OCI-LY3 (cell line): ENCODE measurements around the gene GALNT18.

Source experiments
- H2AFZ ChIP-seq: fragments of 200-600, 300-600 bp; shearing (Covaris generic); 2 replicates; pipeline ENCODE4 v1.6.0; 2014; ENCODE audit warnings: antibody characterized with exemption, low read depth, low read length
- H3K27ac ChIP-seq: fragments of 200-600, 300-600 bp; sonication (generic); 2 replicates; pipeline ENCODE4 v1.5.1; 2014; ENCODE audit warnings: mild to moderate bottlenecking, low read length, moderate library complexity, mixed read lengths
- H3K27me3 ChIP-seq: fragments of 200-600, 300-600 bp; sonication (generic); 2 replicates; pipeline ENCODE4 v1.6.1; 2014; ENCODE audit warnings: low read depth, low read length, mixed read lengths
- H3K36me3 ChIP-seq: fragments of 200-600, 300-600 bp; sonication (generic); replicated peaks from 2 replicates; pipeline ENCODE3; 2014; ENCODE audit warnings: low read depth, low read length, mixed read lengths
- H3K4me1 ChIP-seq: fragments of 300-600, 200-600 bp; sonication (generic); 2 replicates; pipeline ENCODE4 v1.6.1; 2014; ENCODE audit warnings: low read length, mixed read lengths
- H3K4me2 ChIP-seq: fragments of 200-600, 300-600 bp; sonication (generic); 2 replicates; pipeline ENCODE4 v1.6.1; 2014; ENCODE audit warnings: low read length, mixed read lengths
- H3K4me3 ChIP-seq: fragments of 300-600, 200-600 bp; sonication (generic); 2 replicates; pipeline ENCODE4 v1.5.1; 2014; ENCODE audit warnings: antibody characterized with exemption, mild to moderate bottlenecking, low read length, moderate library complexity
- H3K79me2 ChIP-seq: fragments of 300-600, 200-600 bp; shearing (Covaris generic); 2 replicates; pipeline ENCODE4 v1.6.1; 2014; ENCODE audit warnings: mild to moderate bottlenecking, low read length, mixed read lengths
- H3K9ac ChIP-seq: fragments of 300-600, 200-600 bp; shearing (Covaris generic); 2 replicates; pipeline ENCODE4 v1.6.0; 2014; ENCODE audit warnings: mild to moderate bottlenecking, low read length, moderate library complexity
- H3K9me3 ChIP-seq: fragments of 200-600, 300-600 bp; shearing (Covaris generic); 2 replicates; pipeline ENCODE4 v1.6.1; 2014; ENCODE audit warnings: low read length, mixed read lengths; ENCODE audit not compliant: insufficient read depth
- H4K20me1 ChIP-seq: fragments of 200-600, 300-600 bp; sonication (generic); 2 replicates; pipeline ENCODE4 v1.6.1; 2016; ENCODE audit warnings: low read length, mixed read lengths; ENCODE audit not compliant: insufficient read depth
- EZH2phosphoT487 ChIP-seq: fragments of 200-600 bp; shearing (Covaris generic); IDR thresholded peaks from 2 replicates; pipeline ENCODE4 v1.6.1; 2018; ENCODE audit warnings: antibody characterized with exemption, mixed run types, low read depth
- TF ChIP-seq, protein P1 (sequence below): fragments of 200-600, 300-600 bp; sonication (generic); IDR thresholded peaks from 2 replicates; pipeline ENCODE4 v1.5.1; 2014; ENCODE audit warnings: antibody characterized with exemption, low read length, low read depth

Gene GALNT18

GRCh38 chr11:11622340-11622706 lies 518 bp upstream of the GALNT18 start:
- Histone ChIP-seq H2AFZ (no peak overlapping the region), H3K27ac (no peak overlapping the region), H3K4me3 (peak overlapping the region; percentile 67), H3K9me3 (no peaks in the 10 kb centered on the region), H3K36me3 (no peaks in the 10 kb centered on the region), H4K20me1 (no peaks in the 10 kb centered on the region), H3K9ac (no peak overlapping the region), H3K79me2 (no peaks in the 10 kb centered on the region), H3K27me3 (peaks cover 26% of the 10 kb centered on the region), H3K4me2 (peak overlapping the region; percentile 50), H3K4me1 (no peaks in the 10 kb centered on the region)
- TF ChIP-seq, protein P1, sequence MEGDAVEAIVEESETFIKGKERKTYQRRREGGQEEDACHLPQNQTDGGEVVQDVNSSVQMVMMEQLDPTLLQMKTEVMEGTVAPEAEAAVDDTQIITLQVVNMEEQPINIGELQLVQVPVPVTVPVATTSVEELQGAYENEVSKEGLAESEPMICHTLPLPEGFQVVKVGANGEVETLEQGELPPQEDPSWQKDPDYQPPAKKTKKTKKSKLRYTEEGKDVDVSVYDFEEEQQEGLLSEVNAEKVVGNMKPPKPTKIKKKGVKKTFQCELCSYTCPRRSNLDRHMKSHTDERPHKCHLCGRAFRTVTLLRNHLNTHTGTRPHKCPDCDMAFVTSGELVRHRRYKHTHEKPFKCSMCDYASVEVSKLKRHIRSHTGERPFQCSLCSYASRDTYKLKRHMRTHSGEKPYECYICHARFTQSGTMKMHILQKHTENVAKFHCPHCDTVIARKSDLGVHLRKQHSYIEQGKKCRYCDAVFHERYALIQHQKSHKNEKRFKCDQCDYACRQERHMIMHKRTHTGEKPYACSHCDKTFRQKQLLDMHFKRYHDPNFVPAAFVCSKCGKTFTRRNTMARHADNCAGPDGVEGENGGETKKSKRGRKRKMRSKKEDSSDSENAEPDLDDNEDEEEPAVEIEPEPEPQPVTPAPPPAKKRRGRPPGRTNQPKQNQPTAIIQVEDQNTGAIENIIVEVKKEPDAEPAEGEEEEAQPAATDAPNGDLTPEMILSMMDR: no peak
- no peak for TF ChIP-seq EZH2phosphoT487

- Histone ChIP-seq H3K4me1 (no peaks in the 10 kb centered on the region), H3K4me2 (peak overlapping the region; percentile 50), H3K9ac (no peak overlapping the region), H3K9me3 (no peaks in the 10 kb centered on the region), H3K36me3 (no peaks in the 10 kb centered on the region), H3K79me2 (no peaks in the 10 kb centered on the region), H4K20me1 (no peaks in the 10 kb centered on the region), H3K27ac (no peak overlapping the region), H3K4me3 (peak overlapping the region; percentile 67; the same call in 1 of the 2 replicates), H2AFZ (no peak overlapping the region), H3K27me3 (peaks cover 29% of the 10 kb centered on the region; the same call in 1 of the 2 replicates)
- TF ChIP-seq, protein P1: no peak
- no peak for TF ChIP-seq EZH2phosphoT487
Measured at GRCh38 chr11:11620921-11621572, 758 bp downstream of the GALNT18 start.

- Histone ChIP-seq H3K27ac (no peak overlapping the region), H3K4me2 (no peak overlapping the region), H3K4me3 (no peak overlapping the region), H3K9me3 (no peaks in the 10 kb centered on the region), H3K36me3 (no peaks in the 10 kb centered on the region), H4K20me1 (no peaks in the 10 kb centered on the region), H3K79me2 (no peaks in the 10 kb centered on the region), H3K27me3 (peaks cover 24% of the 10 kb centered on the region; the same call in 1 of the 2 replicates), H3K4me1 (no peaks in the 10 kb centered on the region), H3K9ac (no peak overlapping the region), H2AFZ (no peak overlapping the region)
- TF ChIP-seq, protein P1: no peak
- no peak for TF ChIP-seq EZH2phosphoT487
Measured at GRCh38 chr11:11620173-11620920, 1.5 kb downstream of the GALNT18 start.

GRCh38 chr11:11618973-11619435 lies 2.8 kb downstream of the GALNT18 start:
- no peak overlapping the region for H3K27ac ChIP-seq
- no peak overlapping the region for H3K4me3 ChIP-seq
- no peaks in the 10 kb centered on the region for H3K79me2 ChIP-seq
- H3K4me1 ChIP-seq: no peaks in the 10 kb centered on the region
- no peaks in the 10 kb centered on the region for H3K9me3 ChIP-seq
- peaks cover 14% of the 10 kb centered on the region for H3K27me3 ChIP-seq
- no peaks in the 10 kb centered on the region for H3K36me3 ChIP-seq
- TF ChIP-seq, protein P1: peak; percentile 16; the same call in 1 of the 2 replicates
- no peak for TF ChIP-seq EZH2phosphoT487
- H4K20me1 ChIP-seq: no peaks in the 10 kb centered on the region
- no peak overlapping the region for H3K4me2 ChIP-seq
- H3K9ac ChIP-seq: no peak overlapping the region
- no peak overlapping the region for H2AFZ ChIP-seq
